Smooth muscle cell (in vitro differentiated cells): Measurements from ENCODE around the gene SEL1L2. TPM values are rescaled to one million over a fixed set of nuclear protein-coding genes. Genes with fewer than 3 reads are reported as not detected.

Experiments
- DNase-seq: peaks from one replicate; lab custom pipeline; 2025; ENCODE audit not compliant: unreplicated experiment; lab: John Stamatoyannopoulos, UW
- H2AFZ ChIP-seq: fragments of 200-600 bp; sonication (generic); 2 replicates; pipeline ENCODE4 v1.6.0; 2016; ENCODE audit warnings: antibody characterized with exemption, low read depth, mild to moderate bottlenecking
- H3F3A ChIP-seq: fragments of 200-600 bp; sonication (generic); 2 replicates; pipeline ENCODE4 v1.6.0; 2017; ENCODE audit warnings: antibody characterized with exemption, low read depth
- H3K27ac ChIP-seq: fragments of 200-600 bp; sonication (generic); 2 replicates; pipeline ENCODE4 v1.5.1; 2016; ENCODE audit warnings: low read depth, mild to moderate bottlenecking
- H3K27me3 ChIP-seq: fragments of 200-600 bp; sonication (generic); 2 replicates; pipeline ENCODE4 v1.6.1; 2016; ENCODE audit warnings: low read depth, mild to moderate bottlenecking
- H3K36me3 ChIP-seq: fragments of 200-600 bp; sonication (generic); 2 replicates; pipeline ENCODE4 v1.5.1; 2016; ENCODE audit warnings: low read depth
- H3K4me1 ChIP-seq: fragments of 200-600 bp; sonication (generic); 2 replicates; pipeline ENCODE4 v1.5.1; 2016; ENCODE audit warnings: low read depth
- H3K4me2 ChIP-seq: fragments of 200-600 bp; sonication (generic); 2 replicates; pipeline ENCODE4 v1.6.0; 2016; ENCODE audit warnings: mild to moderate bottlenecking
- H3K4me3 ChIP-seq: fragments of 200-600 bp; sonication (generic); 2 replicates; pipeline ENCODE4 v1.5.1; 2016; ENCODE audit warnings: mild to moderate bottlenecking
- H3K79me2 ChIP-seq: fragments of 200-600 bp; sonication (generic); 2 replicates; pipeline ENCODE4 v1.6.0; 2016; ENCODE audit warnings: low read depth, mild to moderate bottlenecking
- H3K9ac ChIP-seq: fragments of 200-600 bp; sonication (generic); 2 replicates; pipeline ENCODE4 v1.6.0; 2016; ENCODE audit warnings: low read depth
- H3K9me3 ChIP-seq: fragments of 200-600 bp; sonication (generic); replicated peaks from 2 replicates; pipeline ENCODE4 v1.5.1; 2016; ENCODE audit warnings: low read depth
- H4K20me1 ChIP-seq: fragments of 200-600 bp; sonication (generic); 2 replicates; pipeline ENCODE4 v1.6.0; 2016; ENCODE audit warnings: low read depth
- CTCF ChIP-seq: fragments of 200-600 bp; sonication (generic); IDR thresholded peaks from 2 replicates; pipeline ENCODE4 v1.5.1; 2017; ENCODE audit warnings: borderline replicate concordance, mild to moderate bottlenecking, antibody characterized with exemption; ENCODE audit not compliant: insufficient read depth, poor library complexity, severe bottlenecking
- WGBS: methylation state at CpG from one replicate; pipeline ENCODE4 v1.1.7; 2016; ENCODE audit warnings: low lambda C conversion rate; 5-methylcytosine and 5-hydroxymethylcytosine counted together
- polyA plus RNA-seq: library from polyadenylated mRNA; unstranded; fragments of >200 nt; fragmentation: Nextera tagmentation; extraction: Ambion mirVana; gene quantifications from 2 replicates; pipeline ENCODE4 v1.2.1, GENCODE V29; 2016
- total RNA-seq: library from RNA; depleted of rRNA; stranded (reverse); fragments of >200 nt; gene quantifications from 2 replicates; pipeline ENCODE4 v1.2.3, GENCODE V29; 2014

SEL1L2 gene
- total and polyA plus RNA-seq, 2 experiments from 2014 or later, result not detected

- Histone ChIP-seq H3K4me1 (no peaks in the 10 kb centered on the region), H3K9ac (no peak overlapping the region), H3K27ac (no peak overlapping the region), H3K9me3 (no peaks in the 10 kb centered on the region), H3K36me3 (no peaks in the 10 kb centered on the region), H3K4me3 (no peak overlapping the region), H3K27me3 (no peaks in the 10 kb centered on the region), H3K4me2 (no peak overlapping the region), H3K79me2 (no peaks in the 10 kb centered on the region), H2AFZ (no peak overlapping the region), H3F3A (no peaks in the 10 kb centered on the region), H4K20me1 (no peaks in the 10 kb centered on the region)
- 93% methylated on average over 7 of the region's 7 CpGs for WGBS
- TF ChIP-seq CTCF, result no peak
- no peak for DNase-seq
Observed at GRCh38 chr20:13857961-13858360, 132.5 kb downstream of the SEL1L2 start.

GRCh38 chr20:13857304-13857703 lies 133.1 kb downstream of the SEL1L2 start:
- Histone ChIP-seq H3K4me1 (no peaks in the 10 kb centered on the region), H3K4me2 (no peak overlapping the region), H2AFZ (no peak overlapping the region), H3K27ac (no peak overlapping the region), H3K4me3 (no peak overlapping the region), H3K9me3 (no peaks in the 10 kb centered on the region), H3K79me2 (no peaks in the 10 kb centered on the region), H3F3A (no peaks in the 10 kb centered on the region), H4K20me1 (no peaks in the 10 kb centered on the region), H3K27me3 (no peaks in the 10 kb centered on the region), H3K36me3 (no peaks in the 10 kb centered on the region), H3K9ac (no peak overlapping the region)
- no peak for DNase-seq
- no peak for TF ChIP-seq CTCF
- 92% methylated on average over 3 of the region's 3 CpGs for WGBS

- no peak for DNase-seq
- Histone ChIP-seq H4K20me1 (no peaks in the 10 kb centered on the region), H3K9ac (no peak overlapping the region), H3K4me3 (no peak overlapping the region), H3K27ac (no peak overlapping the region), H3K27me3 (no peaks in the 10 kb centered on the region), H2AFZ (no peak overlapping the region), H3K4me2 (no peak overlapping the region), H3K9me3 (no peaks in the 10 kb centered on the region), H3K4me1 (no peaks in the 10 kb centered on the region), H3K79me2 (no peaks in the 10 kb centered on the region), H3F3A (no peaks in the 10 kb centered on the region), H3K36me3 (no peaks in the 10 kb centered on the region)
- 84% methylated on average over 4 of the region's 4 CpGs for WGBS
- TF ChIP-seq CTCF, result no peak
Observed at GRCh38 chr20:13856354-13856753, 134.1 kb downstream of the SEL1L2 start.

GRCh38 chr20:13855613-13856012 lies 134.8 kb downstream of the SEL1L2 start:
- Histone ChIP-seq H4K20me1 (no peaks in the 10 kb centered on the region), H3K27ac (no peak overlapping the region), H3K9me3 (no peaks in the 10 kb centered on the region), H3F3A (no peaks in the 10 kb centered on the region), H3K4me1 (no peaks in the 10 kb centered on the region), H3K9ac (no peak overlapping the region), H3K36me3 (no peaks in the 10 kb centered on the region), H3K4me3 (no peak overlapping the region), H2AFZ (no peak overlapping the region), H3K4me2 (no peak overlapping the region), H3K27me3 (no peaks in the 10 kb centered on the region), H3K79me2 (no peaks in the 10 kb centered on the region)
- TF ChIP-seq CTCF, result no peak
- DNase-seq, result no peak
- WGBS, result 92% methylated on average over 4 of the region's 4 CpGs
